AG10803 (cell line): ENCODE results near the gene EXOSC9.
A peak's percentile ranks its signal among the peaks of the same experiment; 100 is the strongest.
"Not testable (repeated sequence)": the region's sequence is repeated elsewhere in the genome, so short reads cannot be mapped to it uniquely, and the experiment has no call there.

ENCODE experiments used
- DNase-seq: peaks from one replicate; pipeline ENCODE4 v3.0.0; 2010; ENCODE audit warnings: low read depth
- H3K4me3 ChIP-seq: 2 replicates; pipeline ENCODE4 v1.5.1; 2011; ENCODE audit warnings: mild to moderate bottlenecking, low read length, control low read depth
- CTCF ChIP-seq: conservative IDR thresholded peaks from 2 replicates; pipeline ENCODE4 v1.5.1; 2011; ENCODE audit warnings: mild to moderate bottlenecking, low read length, control low read depth, inconsistent platforms

EXOSC9 gene, protein sequence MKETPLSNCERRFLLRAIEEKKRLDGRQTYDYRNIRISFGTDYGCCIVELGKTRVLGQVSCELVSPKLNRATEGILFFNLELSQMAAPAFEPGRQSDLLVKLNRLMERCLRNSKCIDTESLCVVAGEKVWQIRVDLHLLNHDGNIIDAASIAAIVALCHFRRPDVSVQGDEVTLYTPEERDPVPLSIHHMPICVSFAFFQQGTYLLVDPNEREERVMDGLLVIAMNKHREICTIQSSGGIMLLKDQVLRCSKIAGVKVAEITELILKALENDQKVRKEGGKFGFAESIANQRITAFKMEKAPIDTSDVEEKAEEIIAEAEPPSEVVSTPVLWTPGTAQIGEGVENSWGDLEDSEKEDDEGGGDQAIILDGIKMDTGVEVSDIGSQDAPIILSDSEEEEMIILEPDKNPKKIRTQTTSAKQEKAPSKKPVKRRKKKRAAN

DNA sequence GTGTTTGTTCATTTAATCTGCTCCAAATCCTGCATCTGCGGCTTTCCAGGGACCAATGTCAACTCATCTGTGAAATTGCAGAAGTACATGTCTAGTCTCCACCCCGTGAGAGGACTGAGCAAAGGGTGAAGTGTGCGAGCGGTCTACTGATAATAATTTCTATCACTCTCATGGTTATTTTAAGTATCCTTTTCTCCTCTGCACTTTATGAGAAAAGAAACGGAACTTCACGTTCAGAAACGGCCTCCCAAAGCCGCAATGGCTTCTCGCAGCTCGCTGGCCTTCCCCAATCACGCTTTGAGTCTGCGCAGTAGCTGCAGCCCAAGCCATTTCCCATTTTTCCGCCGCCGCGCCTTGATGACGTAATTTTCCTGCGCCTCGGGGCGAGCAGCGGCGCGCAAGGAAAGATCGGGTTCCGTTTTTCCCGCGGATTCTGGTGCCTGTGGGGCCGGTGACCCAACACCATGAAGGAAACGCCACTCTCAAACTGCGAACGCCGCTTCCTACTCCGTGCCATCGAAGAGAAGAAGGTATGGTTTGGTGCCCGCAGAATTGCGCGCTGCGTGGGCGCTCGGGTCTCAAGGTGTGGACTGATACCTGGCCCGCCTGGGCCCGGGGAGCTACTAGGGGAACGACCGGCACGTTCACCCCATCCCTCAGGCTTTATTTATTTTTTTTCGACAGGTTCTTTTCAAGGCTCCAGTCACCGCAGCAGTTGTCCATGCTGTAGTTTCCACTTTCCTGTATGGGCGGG is at the start of gene EXOSC9:
Gene EXOSC9 (plus strand): TSS at position 363 of the 754 bp plus-strand sequence. CDS start 102 bp downstream, at position 465.
- peak; percentile 95 for DNase-seq
- H3K4me3 ChIP-seq: peak within 1 kb of the TSS; percentile 98
- no peak for TF ChIP-seq CTCF

DNA sequence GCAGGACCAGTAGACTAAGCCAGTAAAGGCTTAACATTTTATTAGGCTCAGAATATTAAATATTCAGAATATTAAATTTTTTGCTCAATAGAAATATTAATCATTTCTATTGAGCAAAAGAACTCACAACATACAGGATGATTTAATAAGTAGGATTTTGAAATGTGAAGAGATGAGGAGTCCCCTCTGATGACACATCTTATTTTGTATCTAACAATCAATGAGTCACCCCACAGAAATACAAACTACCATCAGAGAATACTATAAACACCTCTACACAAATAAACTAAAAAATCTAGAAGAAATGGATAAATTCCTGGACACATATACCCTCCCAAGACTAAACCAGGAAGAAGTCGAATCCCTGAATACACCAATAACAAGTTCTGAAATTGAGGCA is 49.0 kb upstream of the EXOSC9 start:
- H3K4me3 ChIP-seq: not testable (repeated sequence)
- peak; percentile 34 for DNase-seq

DNA sequence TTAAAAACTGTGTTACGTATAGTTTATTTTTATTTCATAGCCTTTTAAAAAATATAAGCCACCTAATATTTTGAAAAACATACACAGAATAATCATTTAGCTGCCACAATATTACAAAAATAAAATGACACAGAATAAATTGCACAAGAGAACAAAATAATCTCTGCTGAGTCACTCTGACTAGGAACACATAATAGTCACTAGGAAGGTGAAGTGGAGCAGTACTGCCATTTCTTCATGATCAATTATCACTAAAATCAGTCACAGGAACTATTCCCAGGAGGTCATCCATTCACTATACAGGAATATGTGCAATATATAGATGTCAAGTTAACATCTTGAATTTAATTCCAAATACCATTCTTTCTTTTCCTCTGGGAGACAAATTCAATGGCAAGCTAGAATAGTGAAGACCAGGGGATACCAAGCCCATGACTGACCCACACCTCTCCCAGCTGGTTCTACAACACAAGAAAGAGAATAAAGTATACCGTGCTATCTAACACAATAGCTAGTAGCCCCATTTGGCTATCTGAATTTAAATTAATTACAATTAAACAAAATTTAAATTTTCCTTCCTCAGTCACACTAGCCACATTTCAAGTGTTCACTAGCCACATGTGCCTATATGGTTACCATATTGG is 42.1 kb upstream of the EXOSC9 start:
- DNase-seq: peak; percentile 44
- TF ChIP-seq CTCF: no peak
- H3K4me3 ChIP-seq: no peak overlapping the region

- no peak overlapping the region for H3K4me3 ChIP-seq
- no peak for DNase-seq
- no peak for TF ChIP-seq CTCF
Measured at GRCh38 chr4:121760205-121760604, 40.9 kb upstream of the EXOSC9 start.

GRCh38 chr4:121764303-121764701 is 36.8 kb upstream of the EXOSC9 start:
- no peak for DNase-seq
- no peak for TF ChIP-seq CTCF
- H3K4me3 ChIP-seq: peak overlapping the region; percentile 74

- TF ChIP-seq CTCF: no peak
- DNase-seq: peak; percentile 17
- H3K4me3 ChIP-seq: peak within 1 kb of the TSS; percentile 74
Measured at GRCh38 chr4:121764702-121765367, 36.3 kb upstream of the EXOSC9 start, which contains the start of gene SMIM43. SMIM43 (minus strand) TSS chr4:121765164; CDS start chr4:121765105, 59 bp downstream.

DNA sequence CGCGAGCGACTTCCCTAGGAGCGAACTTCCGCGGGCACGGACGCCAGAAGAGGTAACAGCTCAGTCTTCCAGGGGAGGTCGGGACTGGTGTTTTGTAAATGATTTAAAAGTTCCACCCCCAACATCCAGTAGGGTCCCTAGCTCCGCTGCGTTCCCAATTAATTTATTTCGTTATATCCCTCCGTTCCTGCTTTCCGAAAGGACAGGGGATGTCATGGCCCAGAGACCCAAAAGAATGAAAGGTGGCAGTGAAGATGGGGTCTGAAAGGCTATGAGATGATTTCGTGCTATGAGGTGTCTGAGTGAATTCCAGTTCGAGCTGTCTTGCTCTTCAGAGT is 35.8 kb upstream of the EXOSC9 start:
- H3K4me3 ChIP-seq: peak overlapping the region; percentile 74
- DNase-seq: no peak
- TF ChIP-seq CTCF: no peak
